IMR-90 (cell line): Measurements from ENCODE around the gene VEZT. TPM values are rescaled to one million over a fixed set of nuclear protein-coding genes. Genes with fewer than 3 reads are reported as not detected.

Source experiments
- ATAC-seq: fragments of 200-7000 bp; cut with Tn5 transposase; 2 replicates; pipeline ENCODE4 v1.9.1; 2020; ENCODE audit warnings: low read depth, mild to moderate bottlenecking, moderate library complexity
- BruUV-seq: library from RNA; stranded (reverse); fragments of 400-500 nt; replicated peaks from 2 replicates; lab custom pipeline; 2021; lab: Mats Ljungman, UMichigan
- CTCF ChIA-PET: fragments of 300-600 bp; formaldehyde crosslinking; extraction: SDS; loops from one replicate; lab custom pipeline; 2021; ENCODE audit warnings: antibody characterized with exemption; lab: Yijun Ruan, JAX
- POLR2A ChIA-PET: fragments of 300-600 bp; sonication (Branson Sonifier 250); formaldehyde crosslinking; loops from one replicate; lab custom pipeline; 2022; ENCODE audit warnings: antibody characterized with exemption; ENCODE audit not compliant: unreplicated experiment; lab: Charles Lee
- DNase-seq: peaks from one replicate; pipeline ENCODE4 v3.0.0; 2013
- H2AFZ ChIP-seq: replicated peaks from 2 replicates; pipeline ENCODE3; 2013; ENCODE audit warnings: low read length, mild to moderate bottlenecking; ENCODE audit not compliant: poor library complexity
- H2AK5ac ChIP-seq: 2 replicates; pipeline ENCODE4 v1.6.1; 2013; ENCODE audit warnings: low read depth, low read length, inconsistent platforms
- H2AK9ac ChIP-seq: replicated peaks from 2 replicates; pipeline ENCODE3; 2013; ENCODE audit warnings: mild to moderate bottlenecking, low read depth, low read length, moderate library complexity; ENCODE audit not compliant: poor library complexity
- H2BK120ac ChIP-seq: 2 replicates; pipeline ENCODE4 v1.6.1; 2013; ENCODE audit warnings: low read depth, low read length, inconsistent platforms
- H2BK15ac ChIP-seq: 3 replicates; pipeline ENCODE4 v1.6.1; 2013; ENCODE audit warnings: low read depth, low read length, inconsistent platforms
- H2BK20ac ChIP-seq: 2 replicates; pipeline ENCODE4 v1.6.1; 2013; ENCODE audit warnings: low read depth, mild to moderate bottlenecking, inconsistent platforms, low read length, moderate library complexity
- H2BK5ac ChIP-seq: 2 replicates; pipeline ENCODE4 v1.6.1; 2013; ENCODE audit warnings: mild to moderate bottlenecking, low read depth, low read length, inconsistent platforms; ENCODE audit not compliant: poor library complexity, severe bottlenecking
- H3K14ac ChIP-seq: replicated peaks from 2 replicates; pipeline ENCODE4 v1.6.1; 2013; ENCODE audit warnings: low read depth, low read length, inconsistent platforms
- H3K18ac ChIP-seq: 2 replicates; pipeline ENCODE4 v1.6.1; 2013; ENCODE audit warnings: low read depth, low read length, control low read depth
- H3K23ac ChIP-seq: 2 replicates; pipeline ENCODE4 v1.6.1; 2013; ENCODE audit warnings: low read depth, low read length, inconsistent platforms
- H3K27ac ChIP-seq: 2 replicates; pipeline ENCODE4 v1.5.1; 2013; ENCODE audit warnings: mild to moderate bottlenecking, control low read depth, low read length; ENCODE audit not compliant: insufficient read depth
- H3K27me3 ChIP-seq: 2 replicates; pipeline ENCODE4 v1.6.1; 2013; ENCODE audit warnings: low read length; ENCODE audit not compliant: control insufficient read depth, insufficient read depth
- H3K36me3 ChIP-seq: 2 replicates; pipeline ENCODE4 v1.6.1; 2013; ENCODE audit warnings: low read length, mixed read lengths; ENCODE audit not compliant: control insufficient read depth, insufficient read depth
- H3K4ac ChIP-seq: 2 replicates; pipeline ENCODE4 v1.6.1; 2013; ENCODE audit warnings: low read depth, low read length, inconsistent platforms
- H3K4me1 ChIP-seq: 2 replicates; pipeline ENCODE4 v1.6.1; 2013; ENCODE audit warnings: low read length, mixed read lengths; ENCODE audit not compliant: control insufficient read depth, insufficient read depth
- H3K4me2 ChIP-seq: 2 replicates; pipeline ENCODE4 v1.6.1; 2013; ENCODE audit warnings: low read depth, mild to moderate bottlenecking, control low read depth, low read length, moderate library complexity
- H3K4me3 ChIP-seq: 2 replicates; pipeline ENCODE4 v1.5.1; 2013; ENCODE audit warnings: low read depth, mild to moderate bottlenecking, control low read depth, low read length, moderate library complexity; ENCODE audit not compliant: insufficient read depth
- H3K56ac ChIP-seq: 2 replicates; pipeline ENCODE4 v1.6.1; 2013; ENCODE audit warnings: low read length, inconsistent platforms; ENCODE audit not compliant: insufficient read depth; ENCODE audit errors: extremely low read depth
- H3K79me1 ChIP-seq, 2 experiments: 2 replicates each; pipeline ENCODE4 v1.6.1; 2013; ENCODE audit warnings: low read length in 2 of 2, inconsistent platforms in 1 of 2, low read depth in 1 of 2
- H3K9ac ChIP-seq: 2 replicates; pipeline ENCODE4 v1.6.1; 2013; ENCODE audit warnings: low read depth, low read length, control low read depth
- H3K9me1 ChIP-seq: 2 replicates; pipeline ENCODE4 v1.6.1; 2013; ENCODE audit warnings: low read length, inconsistent platforms; ENCODE audit not compliant: insufficient read depth
- H3K9me3 ChIP-seq: 2 replicates; pipeline ENCODE4 v1.6.1; 2013; ENCODE audit warnings: low read length; ENCODE audit not compliant: control insufficient read depth, insufficient read depth
- H4K20me1 ChIP-seq: 2 replicates; pipeline ENCODE4 v1.6.1; 2013; ENCODE audit warnings: low read length, inconsistent platforms; ENCODE audit not compliant: insufficient read depth
- H4K5ac ChIP-seq: 2 replicates; pipeline ENCODE4 v1.6.1; 2013; ENCODE audit warnings: mild to moderate bottlenecking, low read depth, low read length, control low read depth
- H4K8ac ChIP-seq, 2 experiments: 2 replicates each; pipeline ENCODE4 v1.6.1; 2013; ENCODE audit warnings: low read depth in 2 of 2, low read length in 2 of 2, control low read depth in 1 of 2, inconsistent platforms in 1 of 2
- H4K91ac ChIP-seq: 2 replicates; pipeline ENCODE4 v1.6.1; 2013; ENCODE audit warnings: low read depth, low read length, inconsistent platforms; ENCODE audit not compliant: insufficient read depth
- BHLHE40 ChIP-seq: fragments of 150-350 bp; IDR thresholded peaks from 2 replicates; pipeline ENCODE4 v1.6.1; 2016; ENCODE audit warnings: mild to moderate bottlenecking, low read depth, low read length
- CHD1 ChIP-seq: IDR thresholded peaks from 2 replicates; pipeline ENCODE4 v1.6.1; 2012; ENCODE audit warnings: low read depth, low read length, improper control_type of control experiment
- ELK1 ChIP-seq: fragments of 150-350 bp; IDR thresholded peaks from 2 replicates; pipeline ENCODE4 v1.6.1; 2016; ENCODE audit warnings: low read depth, mild to moderate bottlenecking, low read length, moderate library complexity, borderline replicate concordance
- MAFK ChIP-seq: IDR thresholded peaks from 2 replicates; pipeline ENCODE4 v1.6.1; 2012; ENCODE audit warnings: low read depth, low read length, improper control_type of control experiment
- MAZ ChIP-seq: IDR thresholded peaks from 2 replicates; pipeline ENCODE4 v1.6.1; 2012; ENCODE audit warnings: low read depth, mild to moderate bottlenecking, low read length, improper control_type of control experiment, moderate library complexity, borderline replicate concordance
- POLR2A ChIP-seq: IDR thresholded peaks from 2 replicates; pipeline ENCODE4 v1.6.1; 2012; ENCODE audit warnings: mild to moderate bottlenecking, low read depth, low read length
- RAD21 ChIP-seq: IDR thresholded peaks from 2 replicates; pipeline ENCODE4 v1.6.1; 2012; ENCODE audit warnings: low read length, improper control_type of control experiment
- RCOR1 ChIP-seq: IDR thresholded peaks from 2 replicates; pipeline ENCODE4 v1.6.1; 2012; ENCODE audit warnings: mild to moderate bottlenecking, low read length, improper control_type of control experiment; ENCODE audit not compliant: insufficient replicate concordance
- RFX5 ChIP-seq: IDR thresholded peaks from 2 replicates; pipeline ENCODE4 v1.8.0; 2012; ENCODE audit warnings: low read depth, mild to moderate bottlenecking, low read length, moderate library complexity
- SMC3 ChIP-seq: fragments of 150-350 bp; IDR thresholded peaks from 2 replicates; pipeline ENCODE4 v1.6.1; 2016; ENCODE audit warnings: low read depth, mild to moderate bottlenecking, antibody characterized with exemption, low read length, moderate library complexity
- dilution Hi-C: fragments of 300-500 bp; cut with HindIII; formaldehyde crosslinking; loops from one replicate; pipeline ENCODE4 v1.14.3; 2018; ENCODE audit warnings: low sequenced_read_pairs; ENCODE audit not compliant: unreplicated experiment
- in situ Hi-C: fragments of 300-500 bp; cut with MboI; formaldehyde crosslinking; loops from 3 replicates; pipeline ENCODE4 v1.14.3; 2019; ENCODE audit warnings: low sequenced_read_pairs, inconsistent platforms, mixed read lengths
- intact Hi-C: fragments of 100-400 bp; cut with micrococcal nuclease; formaldehyde crosslinking; loops from 2 replicates; pipeline ENCODE4 v1.10.0; 2022
- polyA plus RNA-seq, 3 experiments: library from polyadenylated mRNA; depleted of rRNA; stranded (reverse); fragments of >200 nt; gene quantifications; 2 replicates each; pipeline ENCODE4 v1.2.3, GENCODE V29; 2012; ENCODE audit warnings: low replicate concordance in 1 of 3
- total RNA-seq: library from RNA; depleted of rRNA; stranded (reverse); fragments of >200 nt; gene quantifications from 2 replicates; pipeline ENCODE4 v1.2.3, GENCODE V29; 2012
- TF ChIP-seq, protein P1 (sequence below): fragments of 150-350 bp; IDR thresholded peaks from 2 replicates; pipeline ENCODE4 v1.6.1; 2017; ENCODE audit warnings: mild to moderate bottlenecking, antibody characterized with exemption, low read length, low read depth
- TF ChIP-seq, protein P2 (sequence below): conservative IDR thresholded peaks from 2 replicates; pipeline ENCODE4 v1.5.1; 2012; ENCODE audit warnings: mild to moderate bottlenecking, low read depth, low read length, improper control_type of control experiment

Gene VEZT
- total and polyA plus RNA-seq, 2 of the 4 experiments (the other 2 are of a cell fraction) = 54.5 to 90.2 TPM

GRCh38 chr12:95192271-95192670 is 25.3 kb upstream of the VEZT start:
- Histone ChIP-seq H3K23ac (no peak overlapping the region), H2BK120ac (no peak overlapping the region), H2AK9ac (no peak overlapping the region), H3K9me3 (no peaks in the 10 kb centered on the region), H4K8ac (no peak overlapping the region), H3K79me1 (peaks cover 0 to 4% of the 10 kb centered on the region in 2 experiments; a peak in 2 of 4 replicates), H3K56ac (no peak overlapping the region), H2BK20ac (no peak overlapping the region), H3K27ac (no peak overlapping the region), H3K9ac (no peak overlapping the region), H3K18ac (no peak overlapping the region), H4K91ac (no peak overlapping the region), H3K4ac (no peak overlapping the region), H3K14ac (no peak overlapping the region), H3K9me1 (no peaks in the 10 kb centered on the region), H2AK5ac (no peak overlapping the region), H3K4me1 (peaks cover 2% of the 10 kb centered on the region; the same call in 1 of the 2 replicates), H2BK15ac (no peak overlapping the region), H2BK5ac (no peak overlapping the region), H3K4me3 (no peak overlapping the region), H3K27me3 (no peaks in the 10 kb centered on the region), H3K36me3 (no peaks in the 10 kb centered on the region), H2AFZ (no peak overlapping the region), H4K5ac (no peak overlapping the region), H3K4me2 (no peak overlapping the region), H4K20me1 (no peaks in the 10 kb centered on the region)
- intact Hi-C loops = no loop called here
- CTCF ChIA-PET = no interaction called here
- ATAC-seq = no peak
- DNase-seq = no peak
- dilution Hi-C loops = no loop called here
- no TSS peak for BruUV-seq
- POLR2A ChIA-PET = no interaction called here
- in situ Hi-C loops = no loop called here
- TF ChIP-seq RCOR1 (no peak), MAZ (no peak), RAD21 (no peak), CHD1 (no peak), POLR2A (no peak), BHLHE40 (no peak), MAFK (no peak), SMC3 (no peak), ELK1 (no peak), RFX5 (no peak)
- TF ChIP-seq, protein P1, sequence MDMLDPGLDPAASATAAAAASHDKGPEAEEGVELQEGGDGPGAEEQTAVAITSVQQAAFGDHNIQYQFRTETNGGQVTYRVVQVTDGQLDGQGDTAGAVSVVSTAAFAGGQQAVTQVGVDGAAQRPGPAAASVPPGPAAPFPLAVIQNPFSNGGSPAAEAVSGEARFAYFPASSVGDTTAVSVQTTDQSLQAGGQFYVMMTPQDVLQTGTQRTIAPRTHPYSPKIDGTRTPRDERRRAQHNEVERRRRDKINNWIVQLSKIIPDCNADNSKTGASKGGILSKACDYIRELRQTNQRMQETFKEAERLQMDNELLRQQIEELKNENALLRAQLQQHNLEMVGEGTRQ = no peak
- TF ChIP-seq, protein P2, sequence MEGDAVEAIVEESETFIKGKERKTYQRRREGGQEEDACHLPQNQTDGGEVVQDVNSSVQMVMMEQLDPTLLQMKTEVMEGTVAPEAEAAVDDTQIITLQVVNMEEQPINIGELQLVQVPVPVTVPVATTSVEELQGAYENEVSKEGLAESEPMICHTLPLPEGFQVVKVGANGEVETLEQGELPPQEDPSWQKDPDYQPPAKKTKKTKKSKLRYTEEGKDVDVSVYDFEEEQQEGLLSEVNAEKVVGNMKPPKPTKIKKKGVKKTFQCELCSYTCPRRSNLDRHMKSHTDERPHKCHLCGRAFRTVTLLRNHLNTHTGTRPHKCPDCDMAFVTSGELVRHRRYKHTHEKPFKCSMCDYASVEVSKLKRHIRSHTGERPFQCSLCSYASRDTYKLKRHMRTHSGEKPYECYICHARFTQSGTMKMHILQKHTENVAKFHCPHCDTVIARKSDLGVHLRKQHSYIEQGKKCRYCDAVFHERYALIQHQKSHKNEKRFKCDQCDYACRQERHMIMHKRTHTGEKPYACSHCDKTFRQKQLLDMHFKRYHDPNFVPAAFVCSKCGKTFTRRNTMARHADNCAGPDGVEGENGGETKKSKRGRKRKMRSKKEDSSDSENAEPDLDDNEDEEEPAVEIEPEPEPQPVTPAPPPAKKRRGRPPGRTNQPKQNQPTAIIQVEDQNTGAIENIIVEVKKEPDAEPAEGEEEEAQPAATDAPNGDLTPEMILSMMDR = no peak
